Skeletal muscle tissue (tissue), 4 donors: ENCODE data around the gene PDZRN4. TPM values are rescaled to one million over a fixed set of nuclear protein-coding genes. Genes with fewer than 3 reads are reported as not detected.

Source experiments
- H3K27ac ChIP-seq: one replicate; pipeline ENCODE4 v1.7.0; 2013; ENCODE audit warnings: mild to moderate bottlenecking, low read depth, low read length, inconsistent platforms
- H3K27me3 ChIP-seq, 3 donors: one replicate each; pipeline ENCODE4 v1.7.0; 2013; ENCODE audit warnings: low read length in 3 of 3; ENCODE audit not compliant: control insufficient read depth in 3 of 3, insufficient read depth in 3 of 3
- H3K36me3 ChIP-seq, 3 donors: one replicate each; pipeline ENCODE4 v1.7.0; 2013; ENCODE audit warnings: low read length in 3 of 3; ENCODE audit not compliant: control insufficient read depth in 3 of 3, insufficient read depth in 3 of 3
- H3K4me1 ChIP-seq, 3 donors: one replicate each; pipeline ENCODE4 v1.7.0; 2013; ENCODE audit warnings: low read length in 3 of 3, mild to moderate bottlenecking in 3 of 3; ENCODE audit not compliant: control insufficient read depth in 3 of 3, insufficient read depth in 3 of 3
- H3K4me3 ChIP-seq, 3 donors: one replicate each; pipeline ENCODE4 v1.7.0; 2013; ENCODE audit warnings: low read length in 3 of 3
- H3K9ac ChIP-seq, 3 donors: one replicate each; pipeline ENCODE4 v1.7.0; 2013; ENCODE audit warnings: low read length in 3 of 3, mild to moderate bottlenecking in 3 of 3, moderate library complexity in 2 of 3, low read depth in 1 of 3
- H3K9me3 ChIP-seq, 3 donors: one replicate each; pipeline ENCODE4 v1.7.0; 2013; ENCODE audit warnings: low read length in 3 of 3; ENCODE audit not compliant: control insufficient read depth in 3 of 3
- total RNA-seq: library from RNA; depleted of rRNA; stranded (reverse); fragments of >200 nt; gene quantifications from one replicate; pipeline ENCODE4 v1.2.3, GENCODE V29; 2014
- donor health status: Osteomylitis.

Gene PDZRN4
- total RNA-seq, 1 donor from 2014 or later: 1.6 TPM

DNA sequence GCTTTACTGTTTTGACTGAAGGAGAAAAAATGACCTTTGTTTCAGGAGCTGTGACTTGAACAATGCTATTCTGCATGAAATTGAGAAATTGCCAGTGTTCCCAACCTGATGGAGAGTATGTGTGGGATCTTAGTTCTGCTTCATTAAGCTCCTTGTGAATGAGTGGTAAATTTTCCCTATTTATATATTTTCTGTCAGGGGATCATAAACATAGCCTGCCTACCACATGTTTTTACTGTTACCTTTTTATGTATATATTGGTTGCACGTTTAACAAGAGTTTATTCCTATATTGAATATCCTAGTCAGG, 271.7 kb downstream of the PDZRN4 start:
- H3K9me3 ChIP-seq: no peaks in the 10 kb centered on the region
- H3K4me1 ChIP-seq: no peaks in the 10 kb centered on the region
- H3K27ac ChIP-seq: no peak overlapping the region
- no peaks in the 10 kb centered on the region for H3K27me3 ChIP-seq
- H3K4me3 ChIP-seq: no peak overlapping the region
- H3K36me3 ChIP-seq: no peaks in the 10 kb centered on the region
- no peak overlapping the region for H3K9ac ChIP-seq

DNA sequence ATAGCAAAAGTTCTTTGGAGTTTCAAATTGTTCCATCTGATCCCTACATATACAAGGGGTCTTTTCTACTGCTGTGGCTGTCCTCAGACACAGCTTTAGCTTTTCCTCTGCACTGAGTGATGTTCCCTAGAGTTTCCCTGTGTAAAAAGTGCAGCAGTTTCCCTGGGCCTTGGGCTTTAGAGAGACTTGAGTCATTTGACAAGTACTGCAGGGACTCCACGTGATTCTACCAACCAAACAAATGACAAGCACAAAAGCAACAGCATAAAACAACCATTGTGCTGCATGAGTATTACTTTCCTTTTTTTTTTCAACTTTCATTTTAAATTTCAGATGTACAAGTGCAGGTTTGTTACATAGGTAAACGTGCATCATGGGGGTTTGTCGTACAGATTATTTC, 272.8 kb downstream of the PDZRN4 start:
- H3K9me3 ChIP-seq: no peaks in the 10 kb centered on the region
- H3K4me1 ChIP-seq: no peaks in the 10 kb centered on the region
- H3K4me3 ChIP-seq: no peak overlapping the region
- no peak overlapping the region for H3K9ac ChIP-seq
- no peak overlapping the region for H3K27ac ChIP-seq
- H3K27me3 ChIP-seq: no peaks in the 10 kb centered on the region
- H3K36me3 ChIP-seq: no peaks in the 10 kb centered on the region

DNA sequence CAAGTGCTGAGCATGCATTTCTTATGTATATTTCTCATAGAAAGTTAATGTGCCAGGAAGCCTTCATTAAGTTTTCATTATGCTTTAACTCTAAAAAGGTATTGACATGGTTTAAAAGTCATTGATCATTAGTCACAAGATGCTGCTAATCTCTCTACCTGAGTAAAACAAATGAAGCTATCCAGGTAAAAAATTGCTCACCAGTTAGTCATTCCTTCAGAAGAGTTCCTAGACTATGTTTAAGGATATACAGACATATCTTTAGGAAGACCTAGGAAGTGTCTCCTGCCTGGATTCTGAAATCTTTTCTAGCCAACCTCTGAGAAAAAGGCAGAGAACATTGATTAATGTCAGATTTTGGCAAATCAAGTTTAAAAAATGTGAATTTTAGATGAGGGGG, 274.2 kb downstream of the PDZRN4 start:
- H3K27me3 ChIP-seq: no peaks in the 10 kb centered on the region
- no peaks in the 10 kb centered on the region for H3K36me3 ChIP-seq
- H3K4me3 ChIP-seq: no peak overlapping the region
- no peaks in the 10 kb centered on the region for H3K9me3 ChIP-seq
- no peaks in the 10 kb centered on the region for H3K4me1 ChIP-seq
- H3K9ac ChIP-seq: no peak overlapping the region
- no peak overlapping the region for H3K27ac ChIP-seq

DNA sequence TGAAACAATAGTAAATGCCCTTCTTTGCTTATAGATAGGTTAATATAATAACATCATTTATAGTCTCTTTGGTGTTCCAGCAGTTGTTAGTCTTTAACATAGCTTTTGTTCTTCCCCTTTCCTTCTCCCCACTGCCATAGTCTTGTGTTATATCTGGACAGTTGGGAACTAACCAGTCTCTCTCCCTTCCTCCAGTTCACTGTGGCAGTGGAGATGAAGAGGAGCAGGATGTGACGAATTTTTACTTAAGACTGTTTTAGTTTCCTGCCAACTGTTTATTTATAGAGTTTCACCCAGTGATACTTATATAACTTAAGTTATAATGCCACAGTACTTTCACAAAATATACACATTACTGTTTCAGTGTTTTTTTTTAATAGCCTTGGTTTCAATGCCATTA, 277.4 kb downstream of the PDZRN4 start:
- no peak overlapping the region for H3K27ac ChIP-seq

DNA sequence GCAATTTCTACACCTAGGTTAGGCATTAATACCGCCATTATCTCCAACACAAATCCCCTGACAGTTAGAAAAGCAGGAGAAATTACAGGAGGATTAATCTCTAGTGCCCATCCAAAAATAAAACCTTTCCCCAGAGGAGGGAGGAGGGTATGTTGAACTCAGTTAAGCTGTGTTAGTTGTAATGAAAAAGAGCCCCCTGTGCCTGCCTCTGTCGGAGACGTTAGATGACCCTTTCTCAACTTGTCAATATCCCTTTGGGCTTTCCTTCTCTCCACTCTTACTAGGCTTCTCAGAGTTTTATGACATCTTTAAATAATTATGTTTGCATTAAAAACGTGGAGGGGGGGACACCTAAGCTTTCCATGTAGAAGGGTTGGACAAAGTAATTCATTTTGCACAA, 278.2 kb downstream of the PDZRN4 start:
- no peaks in the 10 kb centered on the region for H3K9me3 ChIP-seq
- no peaks in the 10 kb centered on the region for H3K4me1 ChIP-seq
- H3K4me3 ChIP-seq: no peak overlapping the region
- no peak overlapping the region for H3K27ac ChIP-seq
- no peaks in the 10 kb centered on the region for H3K27me3 ChIP-seq
- no peak overlapping the region for H3K9ac ChIP-seq
- no peaks in the 10 kb centered on the region for H3K36me3 ChIP-seq

More for the DNA sequence above, 277.4 kb downstream of the PDZRN4 start:
- H3K4me1 ChIP-seq: no peaks in the 10 kb centered on the region
- no peaks in the 10 kb centered on the region for H3K9me3 ChIP-seq
- H3K4me3 ChIP-seq: no peak overlapping the region
- no peak overlapping the region for H3K9ac ChIP-seq
- H3K36me3 ChIP-seq: no peaks in the 10 kb centered on the region
- H3K27me3 ChIP-seq: no peaks in the 10 kb centered on the region

DNA sequence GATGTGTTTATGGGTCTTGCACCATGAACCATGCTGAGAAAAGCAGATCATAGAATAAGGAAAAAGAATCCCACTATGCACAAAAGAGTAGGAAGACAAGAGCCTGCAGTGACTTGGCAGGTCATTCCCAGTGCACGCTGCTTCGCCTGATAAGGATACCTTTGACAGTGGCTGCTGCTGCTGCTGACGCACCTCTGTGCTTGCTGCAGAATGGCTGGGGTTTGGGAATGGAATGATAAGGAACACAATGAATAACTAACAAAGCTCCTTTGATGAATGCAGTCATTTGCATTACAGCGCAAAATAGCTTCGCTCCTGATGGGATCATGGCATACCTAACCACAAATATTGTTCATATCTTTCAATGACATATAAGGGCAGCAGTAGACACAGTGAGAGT, 278.7 kb downstream of the PDZRN4 start:
- no peak overlapping the region for H3K4me3 ChIP-seq
- no peaks in the 10 kb centered on the region for H3K9me3 ChIP-seq
- H3K27ac ChIP-seq: no peak overlapping the region
- H3K4me1 ChIP-seq: no peaks in the 10 kb centered on the region
- H3K27me3 ChIP-seq: no peaks in the 10 kb centered on the region
- no peaks in the 10 kb centered on the region for H3K36me3 ChIP-seq
- no peak overlapping the region for H3K9ac ChIP-seq

DNA sequence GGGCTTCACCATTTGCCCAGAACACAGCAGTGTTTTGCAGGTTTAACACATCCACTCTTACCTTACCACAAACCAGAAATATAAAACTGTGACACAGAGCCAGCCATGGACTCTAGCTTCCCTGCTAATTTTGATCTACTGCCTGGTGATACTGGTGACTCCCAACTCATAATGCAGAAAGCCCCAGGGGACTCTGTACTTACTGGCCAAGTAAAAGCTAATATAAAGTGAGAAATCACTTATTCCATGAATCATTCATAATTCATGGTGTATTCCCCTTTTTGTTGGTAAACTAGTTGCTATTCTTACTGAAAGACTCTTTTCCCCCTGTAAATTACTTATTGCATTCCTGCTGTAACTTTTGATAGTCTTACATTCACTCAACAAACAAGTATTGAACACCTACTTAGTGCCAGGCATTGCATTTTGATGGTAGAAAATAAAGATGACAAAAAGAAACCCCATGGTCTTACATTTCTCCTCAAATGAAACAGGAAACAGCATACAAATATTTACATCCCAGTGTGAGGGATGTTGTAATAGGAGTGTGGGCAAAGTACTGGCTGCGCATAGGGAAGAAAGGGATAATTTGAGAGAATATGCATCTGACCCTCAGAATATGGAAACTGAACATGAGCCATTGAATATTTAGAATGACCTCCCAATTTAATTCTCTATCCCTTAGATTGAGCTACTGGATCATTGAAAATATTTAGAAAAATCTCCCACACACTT, 279.6 kb downstream of the PDZRN4 start:
- no peak overlapping the region for H3K4me3 ChIP-seq
- no peaks in the 10 kb centered on the region for H3K36me3 ChIP-seq
- no peaks in the 10 kb centered on the region for H3K4me1 ChIP-seq
- no peaks in the 10 kb centered on the region for H3K9me3 ChIP-seq
- H3K27ac ChIP-seq: no peak overlapping the region
- no peaks in the 10 kb centered on the region for H3K27me3 ChIP-seq
- H3K9ac ChIP-seq: no peak overlapping the region

DNA sequence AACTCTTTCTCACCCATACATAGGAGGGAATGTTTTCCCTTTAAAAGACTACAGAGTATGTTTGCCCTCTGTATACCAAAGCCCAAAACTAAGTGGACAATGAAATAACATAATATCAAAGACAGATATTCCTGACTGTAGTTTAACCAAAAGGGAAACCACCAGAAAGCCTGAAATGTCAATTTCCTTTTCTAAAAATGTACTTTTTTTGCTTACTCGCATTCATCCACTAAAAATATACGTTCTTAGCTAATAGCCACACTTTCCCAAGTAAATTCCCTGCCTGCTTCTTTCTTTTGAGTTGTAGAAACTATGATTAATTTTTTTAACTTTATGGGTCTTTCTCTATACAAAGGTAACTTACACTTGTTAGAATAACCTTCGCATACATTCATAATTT, 280.2 kb downstream of the PDZRN4 start:
- no peak overlapping the region for H3K27ac ChIP-seq
- no peaks in the 10 kb centered on the region for H3K36me3 ChIP-seq
- no peak overlapping the region for H3K9ac ChIP-seq
- no peak overlapping the region for H3K4me3 ChIP-seq
- no peaks in the 10 kb centered on the region for H3K4me1 ChIP-seq
- no peaks in the 10 kb centered on the region for H3K27me3 ChIP-seq
- H3K9me3 ChIP-seq: no peaks in the 10 kb centered on the region

DNA sequence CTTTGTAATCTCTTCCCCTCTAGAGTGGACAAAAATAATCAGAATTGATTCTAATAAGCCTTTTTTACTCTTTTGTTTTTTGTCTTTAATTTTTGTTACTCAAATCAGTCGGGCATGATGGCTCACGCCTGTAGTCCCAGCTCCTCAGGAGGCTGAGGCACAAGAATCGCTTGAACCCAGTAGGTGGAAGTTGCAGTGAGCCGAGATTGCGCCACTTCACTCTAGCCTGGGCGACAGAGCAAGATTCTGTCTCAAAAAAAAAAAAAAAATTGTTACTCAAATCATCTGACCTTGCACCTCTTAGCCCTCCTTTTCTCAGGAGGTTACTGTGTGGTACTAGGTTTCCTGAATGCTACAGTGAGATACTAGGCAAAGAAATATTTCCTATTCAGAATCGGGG, 280.6 kb downstream of the PDZRN4 start:
- Histone ChIP-seq H3K9me3 (no peaks in the 10 kb centered on the region), H3K4me3 (no peak overlapping the region), H3K27ac (no peak overlapping the region), H3K9ac (no peak overlapping the region), H3K27me3 (no peaks in the 10 kb centered on the region), H3K36me3 (no peaks in the 10 kb centered on the region), H3K4me1 (no peaks in the 10 kb centered on the region)

DNA sequence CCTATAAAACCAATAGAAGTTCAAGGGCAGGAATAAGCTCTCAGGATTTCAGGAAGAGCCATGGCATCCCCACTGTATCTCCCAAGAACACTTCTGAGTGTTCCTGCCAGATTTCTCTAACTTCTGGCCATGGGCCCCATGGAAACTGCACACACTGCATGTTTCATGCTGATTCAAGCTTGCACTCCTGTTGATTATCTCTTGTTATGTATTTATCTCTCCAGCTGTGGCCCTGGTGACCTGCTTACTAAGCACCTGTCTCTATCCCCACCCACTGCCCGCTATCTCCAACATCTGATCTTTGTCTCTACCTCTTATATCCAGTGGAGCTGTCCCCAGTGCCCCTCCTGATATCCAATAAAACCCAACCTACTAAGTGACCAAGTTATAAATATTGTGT, 285.3 kb downstream of the PDZRN4 start:
- Histone ChIP-seq H3K9ac (no peak overlapping the region), H3K36me3 (no peaks in the 10 kb centered on the region), H3K9me3 (no peaks in the 10 kb centered on the region), H3K4me1 (no peaks in the 10 kb centered on the region), H3K27me3 (no peaks in the 10 kb centered on the region), H3K4me3 (no peak overlapping the region), H3K27ac (no peak overlapping the region)

DNA sequence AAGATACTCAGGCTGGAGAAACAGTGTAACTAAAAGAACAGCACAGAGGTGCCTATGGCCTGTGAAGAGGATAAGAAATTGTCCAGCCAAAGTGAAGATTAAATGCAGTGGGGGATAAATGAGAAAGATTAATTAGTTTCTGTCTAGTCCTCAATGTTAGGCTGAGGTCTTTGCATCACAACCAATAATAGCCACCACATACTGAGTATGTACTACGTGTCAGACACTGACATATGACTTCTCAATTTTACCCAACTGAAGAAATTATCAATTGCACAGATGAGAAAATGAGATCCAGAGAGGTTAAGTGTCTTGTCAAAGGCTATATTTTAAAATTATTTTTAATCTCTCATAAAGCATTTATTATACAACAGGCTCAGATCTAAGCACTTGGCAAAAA, 285.9 kb downstream of the PDZRN4 start:
- no peaks in the 10 kb centered on the region for H3K9me3 ChIP-seq
- no peak overlapping the region for H3K9ac ChIP-seq
- no peaks in the 10 kb centered on the region for H3K4me1 ChIP-seq
- no peaks in the 10 kb centered on the region for H3K36me3 ChIP-seq
- H3K27ac ChIP-seq: no peak overlapping the region
- H3K27me3 ChIP-seq: no peaks in the 10 kb centered on the region
- H3K4me3 ChIP-seq: no peak overlapping the region
